Activated B cell treated with CpG ODN at 0.5 μM for 24 hours (primary cell): Measurements from ENCODE around the gene CCNG2. TPM values are rescaled to one million over a fixed set of nuclear protein-coding genes. Genes with fewer than 3 reads are reported as not detected.
"Not testable (repeated sequence)": the region's sequence is repeated elsewhere in the genome, so short reads cannot be mapped to it uniquely, and the experiment has no call there.

ENCODE experiments used
- ATAC-seq: fragments of 200-7000 bp; cut with Tn5 transposase; one replicate; pipeline ENCODE4 v1.10.0; 2021; ENCODE audit warnings: low read depth, mild to moderate bottlenecking, moderate library complexity
- CTCF ChIA-PET: fragments of 350-600 bp; sonication (Branson Sonifier 250); formaldehyde crosslinking; loops from one replicate; lab custom pipeline; 2021; ENCODE audit warnings: antibody characterized with exemption; lab: Charles Lee
- POLR2A ChIA-PET: fragments of 350-600 bp; sonication (Branson Sonifier 250); formaldehyde crosslinking; loops from one replicate; lab custom pipeline; 2021; ENCODE audit warnings: antibody characterized with exemption; lab: Charles Lee
- DNase-seq: peaks from one replicate; pipeline ENCODE4 v3.0.0; 2022
- H3K27ac Mint-ChIP-seq: one replicate; pipeline ENCODE4 v1.8.0; 2020; ENCODE audit warnings: mixed read lengths
- H3K27me3 Mint-ChIP-seq: one replicate; pipeline ENCODE4 v1.8.0; 2021; ENCODE audit warnings: mixed read lengths
- H3K36me3 Mint-ChIP-seq: one replicate; pipeline ENCODE4 v1.8.0; 2021; ENCODE audit warnings: low read depth, mixed read lengths
- H3K4me1 Mint-ChIP-seq: one replicate; pipeline ENCODE4 v1.8.0; 2021; ENCODE audit warnings: mixed read lengths
- H3K4me3 Mint-ChIP-seq: one replicate; pipeline ENCODE4 v1.8.0; 2020; ENCODE audit warnings: mild to moderate bottlenecking, mixed read lengths
- H3K9me3 Mint-ChIP-seq: one replicate; pipeline ENCODE4 v1.8.0; 2020; ENCODE audit warnings: mixed read lengths
- intact Hi-C: fragments of 100-400 bp; cut with micrococcal nuclease; formaldehyde crosslinking; loops from one replicate; pipeline ENCODE4 v1.15.1; 2024
- total RNA-seq: library from RNA; stranded (reverse); gene quantifications from 2 replicates; pipeline ENCODE4 v1.2.3, GENCODE V29; 2022
- TF ChIP-seq, protein P1 (sequence below): fragments of 200-600 bp; IDR thresholded peaks from one replicate; pipeline ENCODE4 v1.8.0; 2022; ENCODE audit warnings: antibody characterized with exemption, mild to moderate bottlenecking

CCNG2 gene
- total RNA-seq, 1 donor from 2014 or later = 34.6 TPM

DNA sequence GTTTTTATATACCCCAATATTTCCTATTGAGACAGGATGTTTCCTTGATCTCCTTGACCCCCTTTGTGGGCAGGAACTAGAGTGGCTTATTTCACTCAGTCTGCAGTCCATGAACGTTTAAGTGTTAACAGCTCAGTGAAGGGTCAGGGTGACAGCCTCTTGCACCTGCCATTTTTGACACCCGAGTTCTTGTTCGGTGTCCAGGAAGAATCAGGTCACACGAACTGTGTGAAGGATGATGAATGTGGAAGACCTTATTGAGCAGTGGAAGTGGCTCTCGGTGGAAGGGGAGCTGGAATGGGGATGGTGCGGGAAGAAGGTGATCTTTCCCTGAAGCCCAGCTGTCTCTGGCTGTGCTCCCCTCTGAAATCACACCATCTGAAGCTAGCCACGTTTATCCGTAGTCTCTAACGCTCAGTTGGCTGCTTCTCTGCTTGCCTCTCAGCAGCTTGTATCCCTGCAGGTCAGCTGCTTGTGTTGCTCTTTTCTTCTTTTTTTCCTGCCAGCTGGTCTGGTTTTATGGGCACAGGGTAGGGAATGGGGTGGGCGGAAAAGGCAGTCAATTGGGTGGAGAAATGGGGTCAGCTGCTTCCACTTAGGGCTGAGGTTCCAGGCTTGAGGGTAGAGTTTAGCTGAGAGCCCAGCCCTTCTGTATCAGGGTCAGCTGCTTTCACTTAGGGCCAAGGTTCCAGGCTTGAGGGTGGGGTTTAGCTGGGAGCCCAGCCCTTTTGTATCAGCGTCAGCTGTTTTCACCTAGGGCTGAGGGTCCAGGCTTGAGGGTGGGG lies 29.0 kb upstream of the CCNG2 start:
- Mint-ChIP-seq H3K4me1 (peaks cover 62% of the 10 kb centered on the region), H3K27ac (peak overlapping the region; percentile 89), H3K27me3 (no peaks in the 10 kb centered on the region), H3K9me3 (no peaks in the 10 kb centered on the region), H3K4me3 (peak overlapping the region; percentile 16), H3K36me3 (no peaks in the 10 kb centered on the region)
- CTCF ChIA-PET = interaction anchor here (0.9 to 2.9 kb wide), 5 partner anchors 10 to 75 kb away, joined by 3 to 14 read pairs (median 6); no protein-coding TSS in a partner anchor
- TF ChIP-seq, protein P1, sequence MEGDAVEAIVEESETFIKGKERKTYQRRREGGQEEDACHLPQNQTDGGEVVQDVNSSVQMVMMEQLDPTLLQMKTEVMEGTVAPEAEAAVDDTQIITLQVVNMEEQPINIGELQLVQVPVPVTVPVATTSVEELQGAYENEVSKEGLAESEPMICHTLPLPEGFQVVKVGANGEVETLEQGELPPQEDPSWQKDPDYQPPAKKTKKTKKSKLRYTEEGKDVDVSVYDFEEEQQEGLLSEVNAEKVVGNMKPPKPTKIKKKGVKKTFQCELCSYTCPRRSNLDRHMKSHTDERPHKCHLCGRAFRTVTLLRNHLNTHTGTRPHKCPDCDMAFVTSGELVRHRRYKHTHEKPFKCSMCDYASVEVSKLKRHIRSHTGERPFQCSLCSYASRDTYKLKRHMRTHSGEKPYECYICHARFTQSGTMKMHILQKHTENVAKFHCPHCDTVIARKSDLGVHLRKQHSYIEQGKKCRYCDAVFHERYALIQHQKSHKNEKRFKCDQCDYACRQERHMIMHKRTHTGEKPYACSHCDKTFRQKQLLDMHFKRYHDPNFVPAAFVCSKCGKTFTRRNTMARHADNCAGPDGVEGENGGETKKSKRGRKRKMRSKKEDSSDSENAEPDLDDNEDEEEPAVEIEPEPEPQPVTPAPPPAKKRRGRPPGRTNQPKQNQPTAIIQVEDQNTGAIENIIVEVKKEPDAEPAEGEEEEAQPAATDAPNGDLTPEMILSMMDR = no peak
- intact Hi-C loops = loop anchor here (1.0 kb wide), 3 partner anchors 29 to 65 kb away; partner anchors contain the start of gene CCNG2
- ATAC-seq = no peak
- DNase-seq = no peak
- POLR2A ChIA-PET = interaction anchor here (0.7 to 9.6 kb wide), 9 partner anchors 9 to 76 kb away, joined by 3 to 132 read pairs (median 8); partner anchors contain the start of genes CCNG2 and CCNI

DNA sequence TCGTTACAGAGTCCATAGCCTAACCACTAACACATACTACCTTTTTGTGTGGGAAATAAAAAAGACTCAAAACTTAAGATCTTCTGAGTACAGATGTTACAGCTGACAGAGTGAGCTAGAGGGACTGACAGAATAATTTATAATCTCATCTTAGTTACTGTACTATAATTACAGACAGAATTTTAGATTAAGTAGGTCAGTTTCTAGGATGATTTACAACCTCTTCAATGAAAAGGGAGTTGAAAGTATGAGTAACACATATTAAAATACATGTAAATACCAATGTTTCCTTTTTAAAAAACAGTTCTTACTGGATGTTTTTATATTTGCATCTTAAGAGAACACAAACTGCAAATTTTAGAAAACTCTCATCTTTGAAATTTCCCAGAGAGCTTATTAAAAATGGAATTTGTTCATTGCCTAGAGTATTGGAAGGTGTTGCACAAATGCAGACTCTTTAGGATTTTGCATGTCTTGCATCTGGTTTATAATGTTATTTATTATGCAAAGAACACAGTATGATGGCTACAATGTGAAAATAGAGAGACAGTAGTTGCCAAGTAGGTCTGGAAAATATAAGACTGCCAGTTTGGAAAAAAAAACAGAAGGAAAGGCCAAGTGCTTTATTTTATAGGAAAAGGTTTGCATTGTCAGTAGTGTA lies 24.2 kb upstream of the CCNG2 start:
- no peaks in the 10 kb centered on the region for H3K27me3 Mint-ChIP-seq
- intact Hi-C loops = no loop called here
- H3K4me3 Mint-ChIP-seq = no peak overlapping the region
- H3K36me3 Mint-ChIP-seq = no peaks in the 10 kb centered on the region
- no peak for ATAC-seq
- H3K27ac Mint-ChIP-seq = no peak overlapping the region
- H3K4me1 Mint-ChIP-seq = peaks cover 20% of the 10 kb centered on the region
- DNase-seq = no peak
- CTCF ChIA-PET = interaction anchor here (1.3 to 1.8 kb wide), 2 partner anchors 33 to 37 kb away, joined by 4 to 7 read pairs; no protein-coding TSS in a partner anchor
- H3K9me3 Mint-ChIP-seq = no peaks in the 10 kb centered on the region
- POLR2A ChIA-PET = interaction anchor here (0.6 to 2.0 kb wide), 3 partner anchors 22 to 57 kb away, joined by 3 to 8 read pairs (median 5); partner anchors contain the start of gene CCNI
- TF ChIP-seq, protein P1 = no peak

DNA sequence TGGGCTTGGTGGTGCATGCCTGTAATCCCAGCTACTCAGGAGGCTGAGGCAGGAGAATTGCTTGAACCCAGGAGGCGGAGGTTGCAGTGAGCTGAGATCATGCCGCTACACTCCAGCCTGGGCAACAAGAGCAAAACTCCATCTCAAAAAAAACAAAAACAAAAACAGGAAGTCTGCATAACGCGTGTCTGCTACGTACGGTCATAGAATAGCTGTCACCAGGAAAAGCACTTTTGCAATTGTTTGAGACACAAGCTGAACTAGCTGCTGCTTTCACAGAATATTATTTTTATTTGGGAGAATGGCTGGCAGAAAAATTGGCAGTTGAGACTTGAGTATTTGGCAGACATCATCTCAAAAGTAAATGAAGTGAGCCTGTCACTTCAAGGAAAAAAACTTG lies 19.6 kb upstream of the CCNG2 start:
- intact Hi-C loops, ATAC-seq, H3K27ac Mint-ChIP-seq: not testable (repeated sequence)

DNA sequence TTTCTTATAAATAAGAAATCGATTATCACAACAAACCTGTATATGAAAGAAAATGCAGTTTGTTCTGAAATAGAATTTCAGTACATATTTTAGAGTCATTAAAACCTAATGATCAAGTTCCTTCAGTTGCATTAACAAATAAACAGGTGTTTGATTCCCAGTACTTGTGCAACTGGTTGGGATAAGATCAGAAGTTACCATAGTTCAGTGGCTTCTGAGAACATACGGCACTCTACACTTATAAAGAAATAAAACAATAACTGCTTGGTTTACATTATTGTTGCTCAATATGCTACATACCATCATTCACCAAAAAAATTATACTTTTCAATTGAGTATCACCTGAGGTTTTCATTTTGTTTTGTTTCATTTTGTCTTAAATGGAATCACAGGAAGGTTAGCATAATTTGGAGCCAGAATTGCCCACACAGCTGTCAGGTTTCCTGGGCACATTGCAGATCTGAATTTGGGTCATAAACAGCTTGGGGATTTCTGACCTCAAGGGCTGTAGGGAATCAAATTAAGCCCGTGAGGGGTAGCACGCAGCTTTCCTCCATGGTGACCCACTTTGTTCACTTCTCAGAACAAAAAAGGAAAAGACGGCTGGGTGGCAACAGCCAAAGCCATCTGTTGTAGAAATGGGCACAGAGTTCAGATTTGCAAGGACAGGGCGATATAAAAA lies 14.9 kb upstream of the CCNG2 start:
- H3K27ac Mint-ChIP-seq = no peak overlapping the region
- TF ChIP-seq, protein P1 = no peak
- no peaks in the 10 kb centered on the region for H3K36me3 Mint-ChIP-seq
- DNase-seq (no peak), ATAC-seq (no peak)
- ChIA-PET POLR2A (no interaction called here), CTCF (no interaction called here)
- H3K4me1 Mint-ChIP-seq = peaks cover 25% of the 10 kb centered on the region
- H3K9me3 Mint-ChIP-seq = no peaks in the 10 kb centered on the region
- no peak overlapping the region for H3K4me3 Mint-ChIP-seq
- intact Hi-C loops = no loop called here
- no peaks in the 10 kb centered on the region for H3K27me3 Mint-ChIP-seq

More for the DNA sequence above, 19.6 kb upstream of the CCNG2 start:
- not testable (repeated sequence) for H3K4me1 Mint-ChIP-seq, H3K27me3 Mint-ChIP-seq, H3K9me3 Mint-ChIP-seq, DNase-seq, H3K36me3 Mint-ChIP-seq
- CTCF ChIA-PET = interaction anchor here (0.9 to 1.2 kb wide), 2 partner anchors 11 to 44 kb away, joined by 3 read pairs; no protein-coding TSS in a partner anchor
- POLR2A ChIA-PET = interaction anchor here (0.9 to 2.7 kb wide), 4 partner anchors 9 to 18 kb away, joined by 3 to 10 read pairs (median 4); no protein-coding TSS in a partner anchor
- peak overlapping the region; percentile 16 for H3K4me3 Mint-ChIP-seq

DNA sequence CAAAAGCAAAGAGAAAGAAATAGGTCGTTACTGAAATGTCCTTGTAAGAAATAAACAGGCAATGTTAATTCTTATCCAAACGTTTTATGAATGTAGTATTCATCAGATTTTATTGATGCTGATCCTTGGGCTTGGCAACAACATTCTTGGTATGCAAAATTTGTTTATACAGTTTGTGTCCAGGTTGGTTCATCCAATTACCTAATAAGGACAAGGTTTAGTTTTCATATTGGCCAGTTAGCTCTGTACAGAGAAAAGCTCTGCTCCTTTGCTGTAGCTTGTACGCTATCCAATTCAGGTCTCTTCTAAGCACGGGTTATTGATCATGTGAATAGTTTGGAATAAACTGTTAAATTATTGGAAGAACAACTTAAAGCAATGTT lies 14.4 kb upstream of the CCNG2 start:
- Mint-ChIP-seq H3K4me1 (peaks cover 21% of the 10 kb centered on the region), H3K4me3 (no peak overlapping the region), H3K27me3 (no peaks in the 10 kb centered on the region), H3K27ac (no peak overlapping the region), H3K36me3 (no peaks in the 10 kb centered on the region), H3K9me3 (no peaks in the 10 kb centered on the region)
- DNase-seq (no peak), ATAC-seq (no peak)
- TF ChIP-seq, protein P1 = no peak
- ChIA-PET CTCF (interaction anchor here (1.0 kb wide), 1 partner anchor 21 kb away, joined by 3 read pairs; no protein-coding TSS in a partner anchor), POLR2A (interaction anchor here (0.5 kb wide), 1 partner anchor 68 kb away, joined by 5 read pairs; no protein-coding TSS in a partner anchor)
- intact Hi-C loops = no loop called here
